IMR-90 (cell line): ENCODE data around the gene NAP1L5. TPM values are rescaled to one million over a fixed set of nuclear protein-coding genes. Genes with fewer than 3 reads are reported as not detected.

Experiments
- ATAC-seq: fragments of 200-7000 bp; cut with Tn5 transposase; 2 replicates; pipeline ENCODE4 v1.9.1; 2020; ENCODE audit warnings: low read depth, mild to moderate bottlenecking, moderate library complexity
- BruUV-seq: library from RNA; stranded (reverse); fragments of 400-500 nt; replicated peaks from 2 replicates; lab custom pipeline; 2021; lab: Mats Ljungman, UMichigan
- CTCF ChIA-PET: fragments of 300-600 bp; formaldehyde crosslinking; extraction: SDS; loops from one replicate; lab custom pipeline; 2021; ENCODE audit warnings: antibody characterized with exemption; lab: Yijun Ruan, JAX
- POLR2A ChIA-PET: fragments of 300-600 bp; sonication (Branson Sonifier 250); formaldehyde crosslinking; loops from one replicate; lab custom pipeline; 2022; ENCODE audit warnings: antibody characterized with exemption; ENCODE audit not compliant: unreplicated experiment; lab: Charles Lee
- DNase-seq: peaks from one replicate; pipeline ENCODE4 v3.0.0; 2013
- H2AFZ ChIP-seq: replicated peaks from 2 replicates; pipeline ENCODE3; 2013; ENCODE audit warnings: low read length, mild to moderate bottlenecking; ENCODE audit not compliant: poor library complexity
- H2AK5ac ChIP-seq: 2 replicates; pipeline ENCODE4 v1.6.1; 2013; ENCODE audit warnings: low read depth, low read length, inconsistent platforms
- H2AK9ac ChIP-seq: replicated peaks from 2 replicates; pipeline ENCODE3; 2013; ENCODE audit warnings: mild to moderate bottlenecking, low read depth, low read length, moderate library complexity; ENCODE audit not compliant: poor library complexity
- H2BK120ac ChIP-seq: 2 replicates; pipeline ENCODE4 v1.6.1; 2013; ENCODE audit warnings: low read depth, low read length, inconsistent platforms
- H2BK15ac ChIP-seq: 3 replicates; pipeline ENCODE4 v1.6.1; 2013; ENCODE audit warnings: low read depth, low read length, inconsistent platforms
- H2BK20ac ChIP-seq: 2 replicates; pipeline ENCODE4 v1.6.1; 2013; ENCODE audit warnings: low read depth, mild to moderate bottlenecking, inconsistent platforms, low read length, moderate library complexity
- H2BK5ac ChIP-seq: 2 replicates; pipeline ENCODE4 v1.6.1; 2013; ENCODE audit warnings: mild to moderate bottlenecking, low read depth, low read length, inconsistent platforms; ENCODE audit not compliant: poor library complexity, severe bottlenecking
- H3K14ac ChIP-seq: replicated peaks from 2 replicates; pipeline ENCODE4 v1.6.1; 2013; ENCODE audit warnings: low read depth, low read length, inconsistent platforms
- H3K18ac ChIP-seq: 2 replicates; pipeline ENCODE4 v1.6.1; 2013; ENCODE audit warnings: low read depth, low read length, control low read depth
- H3K23ac ChIP-seq: 2 replicates; pipeline ENCODE4 v1.6.1; 2013; ENCODE audit warnings: low read depth, low read length, inconsistent platforms
- H3K27ac ChIP-seq: 2 replicates; pipeline ENCODE4 v1.5.1; 2013; ENCODE audit warnings: mild to moderate bottlenecking, control low read depth, low read length; ENCODE audit not compliant: insufficient read depth
- H3K27me3 ChIP-seq: 2 replicates; pipeline ENCODE4 v1.6.1; 2013; ENCODE audit warnings: low read length; ENCODE audit not compliant: control insufficient read depth, insufficient read depth
- H3K36me3 ChIP-seq: 2 replicates; pipeline ENCODE4 v1.6.1; 2013; ENCODE audit warnings: low read length, mixed read lengths; ENCODE audit not compliant: control insufficient read depth, insufficient read depth
- H3K4ac ChIP-seq: 2 replicates; pipeline ENCODE4 v1.6.1; 2013; ENCODE audit warnings: low read depth, low read length, inconsistent platforms
- H3K4me1 ChIP-seq: 2 replicates; pipeline ENCODE4 v1.6.1; 2013; ENCODE audit warnings: low read length, mixed read lengths; ENCODE audit not compliant: control insufficient read depth, insufficient read depth
- H3K4me2 ChIP-seq: 2 replicates; pipeline ENCODE4 v1.6.1; 2013; ENCODE audit warnings: low read depth, mild to moderate bottlenecking, control low read depth, low read length, moderate library complexity
- H3K4me3 ChIP-seq: 2 replicates; pipeline ENCODE4 v1.5.1; 2013; ENCODE audit warnings: low read depth, mild to moderate bottlenecking, control low read depth, low read length, moderate library complexity; ENCODE audit not compliant: insufficient read depth
- H3K56ac ChIP-seq: 2 replicates; pipeline ENCODE4 v1.6.1; 2013; ENCODE audit warnings: low read length, inconsistent platforms; ENCODE audit not compliant: insufficient read depth; ENCODE audit errors: extremely low read depth
- H3K79me1 ChIP-seq, 2 experiments: 2 replicates each; pipeline ENCODE4 v1.6.1; 2013; ENCODE audit warnings: low read length in 2 of 2, inconsistent platforms in 1 of 2, low read depth in 1 of 2
- H3K9ac ChIP-seq: 2 replicates; pipeline ENCODE4 v1.6.1; 2013; ENCODE audit warnings: low read depth, low read length, control low read depth
- H3K9me1 ChIP-seq: 2 replicates; pipeline ENCODE4 v1.6.1; 2013; ENCODE audit warnings: low read length, inconsistent platforms; ENCODE audit not compliant: insufficient read depth
- H3K9me3 ChIP-seq: 2 replicates; pipeline ENCODE4 v1.6.1; 2013; ENCODE audit warnings: low read length; ENCODE audit not compliant: control insufficient read depth, insufficient read depth
- H4K20me1 ChIP-seq: 2 replicates; pipeline ENCODE4 v1.6.1; 2013; ENCODE audit warnings: low read length, inconsistent platforms; ENCODE audit not compliant: insufficient read depth
- H4K5ac ChIP-seq: 2 replicates; pipeline ENCODE4 v1.6.1; 2013; ENCODE audit warnings: mild to moderate bottlenecking, low read depth, low read length, control low read depth
- H4K8ac ChIP-seq, 2 experiments: 2 replicates each; pipeline ENCODE4 v1.6.1; 2013; ENCODE audit warnings: low read depth in 2 of 2, low read length in 2 of 2, control low read depth in 1 of 2, inconsistent platforms in 1 of 2
- H4K91ac ChIP-seq: 2 replicates; pipeline ENCODE4 v1.6.1; 2013; ENCODE audit warnings: low read depth, low read length, inconsistent platforms; ENCODE audit not compliant: insufficient read depth
- NFE2L2 ChIP-seq: fragments of 150-350 bp; IDR thresholded peaks from 2 replicates; pipeline ENCODE4 v1.6.1; 2016; ENCODE audit warnings: low read depth, mild to moderate bottlenecking, low read length
- POLR2A ChIP-seq: IDR thresholded peaks from 2 replicates; pipeline ENCODE4 v1.6.1; 2012; ENCODE audit warnings: mild to moderate bottlenecking, low read depth, low read length
- WGBS, 2 experiments: methylation state at CpG; one replicate each; pipeline versions ENCODE4 v1.1.5 to v1.1.7; 2013; ENCODE audit warnings: missing lambda C conversion rate in 2 of 2; ENCODE audit not compliant: insufficient read length in 1 of 2; ENCODE audit errors: extremely low coverage in 2 of 2; 5-methylcytosine and 5-hydroxymethylcytosine counted together
- dilution Hi-C: fragments of 300-500 bp; cut with HindIII; formaldehyde crosslinking; loops from one replicate; pipeline ENCODE4 v1.14.3; 2018; ENCODE audit warnings: low sequenced_read_pairs; ENCODE audit not compliant: unreplicated experiment
- in situ Hi-C: fragments of 300-500 bp; cut with MboI; formaldehyde crosslinking; loops from 3 replicates; pipeline ENCODE4 v1.14.3; 2019; ENCODE audit warnings: low sequenced_read_pairs, inconsistent platforms, mixed read lengths
- intact Hi-C: fragments of 100-400 bp; cut with micrococcal nuclease; formaldehyde crosslinking; loops from 2 replicates; pipeline ENCODE4 v1.10.0; 2022
- polyA plus RNA-seq, 3 experiments: library from polyadenylated mRNA; depleted of rRNA; stranded (reverse); fragments of >200 nt; gene quantifications; 2 replicates each; pipeline ENCODE4 v1.2.3, GENCODE V29; 2012; ENCODE audit warnings: low replicate concordance in 1 of 3
- total RNA-seq: library from RNA; depleted of rRNA; stranded (reverse); fragments of >200 nt; gene quantifications from 2 replicates; pipeline ENCODE4 v1.2.3, GENCODE V29; 2012
- TF ChIP-seq, protein P1 (sequence below): conservative IDR thresholded peaks from 2 replicates; pipeline ENCODE4 v1.5.1; 2012; ENCODE audit warnings: mild to moderate bottlenecking, low read depth, low read length, improper control_type of control experiment

The NAP1L5 gene
- total and polyA plus RNA-seq, 2 of the 4 experiments (the other 2 are of a cell fraction): 3.9 to 5.3 TPM

- Histone ChIP-seq H4K8ac (no peak overlapping the region), H3K23ac (no peak overlapping the region), H3K9me1 (peaks cover 8% of the 10 kb centered on the region), H3K79me1 (0 out of 4 replicates have a peak, but pooled peaks cover 0 to 7% of the 10 kb centered on the region in 2 experiments), H2BK15ac (no peak overlapping the region), H2BK5ac (no peak overlapping the region), H3K4ac (no peak overlapping the region), H2BK20ac (no peak overlapping the region), H3K14ac (no peak overlapping the region), H3K9ac (no peak overlapping the region), H3K18ac (no peak overlapping the region), H4K91ac (no peak overlapping the region), H2AFZ (no peak overlapping the region), H3K36me3 (peaks cover 45% of the 10 kb centered on the region), H3K56ac (no peak overlapping the region), H3K4me3 (no peak overlapping the region), H3K9me3 (no peaks in the 10 kb centered on the region), H3K27ac (no peak overlapping the region), H3K4me2 (no peak overlapping the region), H3K4me1 (peaks cover 2% of the 10 kb centered on the region; the same call in 1 of the 2 replicates), H2AK9ac (no peak overlapping the region), H2BK120ac (no peak overlapping the region), H2AK5ac (no peak overlapping the region), H4K20me1 (no peaks in the 10 kb centered on the region), H3K27me3 (no peaks in the 10 kb centered on the region), H4K5ac (no peak overlapping the region)
- in situ Hi-C loops (no loop called here), intact Hi-C loops (no loop called here), dilution Hi-C loops (no loop called here)
- DNase-seq (no peak), ATAC-seq (no peak)
- TF ChIP-seq, protein P1, sequence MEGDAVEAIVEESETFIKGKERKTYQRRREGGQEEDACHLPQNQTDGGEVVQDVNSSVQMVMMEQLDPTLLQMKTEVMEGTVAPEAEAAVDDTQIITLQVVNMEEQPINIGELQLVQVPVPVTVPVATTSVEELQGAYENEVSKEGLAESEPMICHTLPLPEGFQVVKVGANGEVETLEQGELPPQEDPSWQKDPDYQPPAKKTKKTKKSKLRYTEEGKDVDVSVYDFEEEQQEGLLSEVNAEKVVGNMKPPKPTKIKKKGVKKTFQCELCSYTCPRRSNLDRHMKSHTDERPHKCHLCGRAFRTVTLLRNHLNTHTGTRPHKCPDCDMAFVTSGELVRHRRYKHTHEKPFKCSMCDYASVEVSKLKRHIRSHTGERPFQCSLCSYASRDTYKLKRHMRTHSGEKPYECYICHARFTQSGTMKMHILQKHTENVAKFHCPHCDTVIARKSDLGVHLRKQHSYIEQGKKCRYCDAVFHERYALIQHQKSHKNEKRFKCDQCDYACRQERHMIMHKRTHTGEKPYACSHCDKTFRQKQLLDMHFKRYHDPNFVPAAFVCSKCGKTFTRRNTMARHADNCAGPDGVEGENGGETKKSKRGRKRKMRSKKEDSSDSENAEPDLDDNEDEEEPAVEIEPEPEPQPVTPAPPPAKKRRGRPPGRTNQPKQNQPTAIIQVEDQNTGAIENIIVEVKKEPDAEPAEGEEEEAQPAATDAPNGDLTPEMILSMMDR: no peak
- TF ChIP-seq POLR2A: no peak
- TF ChIP-seq NFE2L2: no peak
- 83% methylated on average over 2 of the region's 4 CpGs; no CpG with 5 or more reads in 1 of the 2 experiments for WGBS, 2 experiments
- POLR2A ChIA-PET: no interaction called here
- CTCF ChIA-PET: interaction anchor here (1.0 kb wide), 1 partner anchor 86 kb away, joined by 3 read pairs; no protein-coding TSS in a partner anchor
- no TSS peak for BruUV-seq
Observed at GRCh38 chr4:88731381-88731780, 33.8 kb upstream of the NAP1L5 start.
